GM18502 (cell line): ENCODE results near the gene DOP1A.
A peak's percentile ranks its signal among the peaks of the same experiment; 100 is the strongest.
"Not testable (repeated sequence)": the region's sequence is repeated elsewhere in the genome, so short reads cannot be mapped to it uniquely, and the experiment has no call there.

ENCODE experiments used
- ATAC-seq: cut with Tn5 transposase; IDR thresholded peaks from one replicate; pipeline ENCODE4 v1.9.1; 2021; ENCODE audit warnings: mild to moderate bottlenecking; ENCODE audit not compliant: unreplicated experiment, poor library complexity

DOP1A gene

DNA sequence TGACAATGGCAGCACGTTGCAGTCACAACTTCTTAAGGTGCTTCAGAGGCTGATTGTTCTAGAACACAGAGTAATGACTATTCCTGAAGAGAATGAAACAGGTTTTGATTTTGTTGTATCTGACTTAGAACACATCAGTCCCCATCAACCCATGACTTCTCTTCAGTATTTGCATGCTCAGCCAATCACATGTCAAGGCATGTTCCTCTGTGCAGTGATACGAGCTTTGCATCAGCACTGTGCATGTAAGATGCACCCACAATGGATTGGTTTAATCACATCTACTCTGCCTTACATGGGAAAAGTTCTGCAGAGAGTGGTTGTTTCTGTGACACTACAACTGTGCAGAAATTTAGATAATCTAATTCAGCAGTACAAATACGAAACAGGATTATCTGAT is 71.3 kb downstream of the DOP1A start:
- no peak for ATAC-seq

DNA sequence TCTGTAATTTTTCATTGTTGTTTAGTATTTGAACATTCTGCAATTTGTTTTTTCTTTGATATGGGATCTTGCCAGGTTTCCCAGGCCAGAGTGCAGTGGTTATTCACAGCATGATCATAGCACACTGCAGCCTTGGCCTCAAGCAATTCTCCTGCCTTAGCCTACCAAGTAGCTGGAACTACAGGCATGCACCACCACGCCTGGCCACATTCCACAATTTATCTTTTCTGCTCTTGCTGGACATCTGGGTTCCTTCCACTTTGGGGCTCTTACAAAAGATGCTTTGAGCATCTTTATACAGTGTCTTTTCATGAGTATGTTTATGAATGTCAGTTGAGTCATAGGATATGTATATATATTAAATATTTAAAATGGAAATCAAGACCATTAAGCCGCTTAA is 83.6 kb downstream of the DOP1A start:
- no peak for ATAC-seq

DNA sequence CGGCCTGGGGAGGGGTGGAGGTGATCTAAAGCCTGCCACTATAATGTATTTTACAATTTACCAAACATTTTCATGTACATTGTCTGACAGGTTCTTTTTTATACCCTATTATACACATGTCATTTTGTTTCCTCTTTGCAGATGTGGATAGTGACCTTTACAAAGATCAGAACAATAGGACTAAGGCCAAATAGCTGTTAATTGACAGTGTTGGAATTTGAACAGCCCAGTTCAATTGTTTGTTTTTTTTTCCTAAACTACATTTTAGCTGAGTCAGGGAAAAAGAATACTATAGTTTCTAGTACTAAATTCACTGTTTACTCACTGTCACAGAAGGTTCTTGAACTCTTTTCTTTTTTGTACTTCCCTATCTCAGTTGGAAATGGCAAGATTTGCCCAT is 85.4 kb downstream of the DOP1A start:
- ATAC-seq, result no peak

DNA sequence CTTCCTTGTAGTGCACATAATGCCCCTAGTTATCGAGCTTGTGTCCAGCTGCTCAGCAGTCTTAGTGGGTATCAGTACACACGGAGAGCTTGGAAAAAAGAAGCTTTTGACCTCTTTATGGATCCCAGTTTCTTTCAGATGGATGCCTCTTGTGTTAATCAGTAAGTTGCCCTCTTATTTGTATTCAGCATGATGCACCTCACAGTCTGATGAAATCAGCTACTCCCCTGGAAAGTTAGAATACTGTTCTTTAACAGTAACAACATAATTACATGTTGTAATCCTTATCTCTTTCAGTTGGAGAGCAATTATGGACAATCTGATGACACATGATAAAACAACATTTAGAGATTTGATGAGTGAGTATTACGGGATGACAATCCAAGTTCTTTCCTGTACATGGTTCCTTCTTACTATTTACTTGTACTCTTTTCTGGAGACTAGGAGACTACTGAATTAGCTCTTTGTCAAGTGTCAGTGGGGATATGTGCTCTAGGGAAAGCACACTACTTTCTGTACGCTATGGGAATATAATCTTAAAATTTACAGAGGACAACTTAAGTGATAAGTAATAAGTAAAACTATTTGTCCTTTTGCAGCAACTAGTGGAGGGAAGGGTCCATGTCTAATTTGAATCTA is 86.5 kb downstream of the DOP1A start:
- no peak for ATAC-seq

DNA sequence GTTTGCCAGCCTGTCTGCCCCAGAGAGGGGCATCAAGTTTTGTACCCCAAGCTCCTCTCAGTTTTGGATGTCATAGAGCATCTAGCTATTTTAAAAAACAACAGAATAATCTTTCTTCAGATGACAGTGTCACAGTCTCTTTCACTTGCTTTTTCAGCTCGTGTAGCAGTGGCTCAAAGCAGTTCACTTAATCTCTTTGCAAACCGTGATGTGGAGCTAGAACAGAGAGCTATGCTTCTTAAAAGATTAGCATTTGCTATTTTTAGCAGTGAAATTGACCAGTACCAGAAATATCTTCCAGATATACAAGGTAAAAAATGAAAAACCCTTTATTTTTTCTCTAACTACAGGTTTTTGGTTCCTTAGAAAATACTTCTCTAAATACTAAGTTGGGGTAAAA is 88.3 kb downstream of the DOP1A start:
- no peak for ATAC-seq

DNA sequence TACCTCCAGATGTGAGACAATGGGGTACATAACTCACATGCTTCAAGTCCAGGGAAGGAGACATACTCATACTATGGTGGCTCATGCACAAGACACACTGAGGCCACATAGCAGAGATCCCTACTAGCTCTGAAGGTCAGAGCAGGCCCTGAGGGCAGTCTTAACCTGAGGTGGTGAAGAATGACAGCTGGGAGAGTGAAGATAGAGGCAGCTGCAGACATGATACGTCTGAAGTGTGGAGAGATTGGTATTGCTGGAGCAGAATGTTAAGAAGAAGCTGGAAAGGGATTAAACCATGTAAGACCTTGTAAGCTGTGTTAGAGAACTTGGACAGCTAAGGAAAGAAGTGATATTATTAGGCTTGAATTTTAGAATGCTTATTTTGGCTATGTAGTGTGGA is 92.7 kb downstream of the DOP1A start:
- ATAC-seq, result no peak

DNA sequence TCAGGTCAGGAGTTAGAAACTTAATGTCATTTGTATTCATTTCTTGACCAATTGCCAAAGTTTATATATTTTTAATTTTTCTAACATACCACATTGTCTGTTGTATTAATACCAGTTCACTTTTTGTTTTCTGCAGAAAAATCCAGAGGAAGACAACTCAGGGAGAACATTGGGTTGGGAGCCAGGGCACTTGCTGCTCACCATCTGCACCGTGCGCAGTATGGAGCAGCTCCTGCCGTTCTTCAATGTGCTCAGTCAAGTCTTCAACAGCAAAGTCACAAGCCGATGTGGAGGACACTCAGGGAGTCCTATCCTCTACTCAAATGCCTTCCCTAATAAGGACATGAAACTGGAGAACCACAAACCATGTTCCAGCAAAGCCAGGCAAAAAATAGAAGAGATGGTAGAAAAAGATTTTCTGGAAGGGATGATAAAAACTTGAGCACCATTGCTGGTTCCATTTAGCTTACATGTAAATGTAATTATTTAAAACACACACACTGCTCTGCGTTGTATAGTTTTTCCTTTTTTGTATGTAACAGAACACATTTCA is 100.3 kb downstream of the DOP1A start:
- no peak for ATAC-seq

DNA sequence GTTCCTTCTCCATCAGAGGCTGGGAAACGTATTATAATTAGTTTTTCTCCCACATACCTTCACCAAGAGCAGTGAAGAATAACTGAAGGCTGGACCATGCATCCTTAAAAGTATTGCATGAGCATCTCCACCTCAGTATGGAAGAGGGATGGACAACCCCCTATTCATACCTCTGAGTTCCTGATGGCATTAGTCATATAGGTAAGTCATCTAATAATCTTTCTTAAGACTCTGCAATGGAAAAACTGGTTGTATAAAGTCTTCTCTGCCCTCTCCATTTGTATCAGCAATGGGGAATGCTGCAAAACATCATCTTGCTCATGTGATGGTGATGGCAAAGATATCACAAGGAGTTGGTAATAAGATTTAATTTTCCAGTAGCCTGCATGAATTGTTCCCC is 101.1 kb downstream of the DOP1A start:
- no peak for ATAC-seq

DNA sequence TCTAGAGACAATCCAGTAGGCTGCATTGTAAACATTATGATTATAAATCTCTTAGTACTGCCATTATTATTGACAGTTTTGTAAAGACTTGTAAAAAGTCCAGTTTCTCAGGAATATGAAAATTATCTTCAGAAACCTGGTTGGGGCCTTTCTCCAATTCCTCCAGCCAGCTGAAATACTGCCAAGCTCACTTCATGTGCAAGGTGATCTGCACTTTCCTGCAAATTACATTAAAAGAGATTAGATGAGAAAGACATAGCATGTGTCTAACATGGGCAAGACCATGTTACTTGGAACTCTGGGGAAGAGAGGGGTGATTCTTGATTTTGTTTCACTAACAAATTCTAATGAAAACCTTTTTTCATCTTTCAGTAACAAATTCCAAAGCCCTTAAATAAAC is 101.6 kb downstream of the DOP1A start:
- no peak for ATAC-seq

DNA sequence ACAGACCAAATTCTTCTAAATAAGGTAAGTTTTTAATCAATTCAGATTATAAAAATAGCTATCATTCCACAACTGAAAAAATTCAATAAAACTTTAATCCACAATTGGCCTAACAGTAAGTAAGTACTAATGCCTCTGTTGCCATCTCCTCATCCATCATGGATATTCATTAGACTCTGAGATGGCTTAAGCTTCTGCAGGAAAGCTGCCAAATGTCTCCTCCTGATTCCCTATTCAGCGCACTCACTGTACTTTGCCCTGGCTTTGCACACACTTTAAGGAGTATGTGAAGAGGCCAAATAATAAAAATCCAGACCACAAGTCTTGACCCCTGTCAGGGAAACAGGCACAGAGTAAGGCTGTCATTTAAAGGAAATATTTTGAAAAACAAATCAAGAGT is 102.0 kb downstream of the DOP1A start:
- no peak for ATAC-seq

DNA sequence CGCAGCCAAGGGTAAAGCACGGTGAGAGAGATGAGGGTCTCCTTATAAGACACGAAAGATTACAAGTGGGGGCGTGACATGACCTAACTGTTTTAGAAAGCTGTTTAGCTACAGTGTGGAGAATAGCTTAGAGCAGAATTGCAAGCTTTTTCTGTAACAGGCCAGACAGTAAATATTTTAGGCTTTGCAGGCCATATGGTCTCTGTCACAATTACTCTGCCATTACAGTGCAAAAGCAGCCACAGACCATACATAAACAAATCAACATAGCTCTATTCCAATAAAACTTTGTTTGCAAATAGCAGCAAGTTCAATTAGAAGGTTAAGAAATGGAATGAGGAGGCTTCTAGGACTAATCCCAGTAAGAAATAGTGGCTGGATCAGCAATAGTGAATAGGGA is 108.8 kb downstream of the DOP1A start:
- ATAC-seq, result no peak

DNA sequence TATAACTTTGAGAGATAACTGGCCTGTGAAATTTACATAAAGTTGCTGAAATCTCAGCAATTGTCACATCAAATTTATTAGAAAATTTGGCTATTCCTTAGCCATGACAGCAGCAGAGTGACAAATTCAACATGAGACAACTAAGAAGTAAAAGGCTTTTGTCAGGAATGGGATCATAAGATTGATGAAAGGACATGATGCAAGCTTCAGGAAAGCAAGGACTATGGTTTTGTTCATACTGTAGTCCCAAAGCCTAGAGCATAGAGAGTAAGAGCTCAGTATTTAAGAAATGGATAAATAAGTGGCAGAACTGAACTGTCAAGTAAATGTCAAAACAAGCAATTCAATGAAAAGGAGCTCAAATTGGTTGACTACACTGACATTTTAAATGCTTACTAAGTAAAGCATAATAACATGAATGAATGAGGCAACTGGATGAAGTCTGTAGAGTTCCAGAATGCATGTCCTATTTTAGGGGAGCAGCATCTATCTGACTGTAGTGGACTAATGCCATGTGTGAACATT is 113.0 kb downstream of the DOP1A start:
- ATAC-seq, result no peak

DNA sequence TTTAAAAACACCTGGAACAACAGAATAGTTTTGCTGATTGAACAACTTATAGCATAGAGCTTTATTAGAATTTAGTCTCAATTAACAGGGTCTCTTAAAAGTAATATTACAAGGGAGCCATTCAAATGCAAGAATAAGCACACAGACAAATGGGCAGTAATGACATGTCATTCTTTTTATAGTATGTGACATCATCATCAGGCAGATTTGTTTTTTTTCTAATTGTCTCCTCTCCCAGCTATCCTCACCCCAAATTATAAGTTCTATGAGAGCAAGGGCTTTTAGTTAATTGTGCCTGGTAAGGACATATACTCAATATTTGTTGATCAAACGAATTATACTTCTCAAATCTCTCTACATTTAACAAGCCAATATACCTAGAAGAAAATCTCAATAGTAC is 114.6 kb downstream of the DOP1A start:
- no peak for ATAC-seq

DNA sequence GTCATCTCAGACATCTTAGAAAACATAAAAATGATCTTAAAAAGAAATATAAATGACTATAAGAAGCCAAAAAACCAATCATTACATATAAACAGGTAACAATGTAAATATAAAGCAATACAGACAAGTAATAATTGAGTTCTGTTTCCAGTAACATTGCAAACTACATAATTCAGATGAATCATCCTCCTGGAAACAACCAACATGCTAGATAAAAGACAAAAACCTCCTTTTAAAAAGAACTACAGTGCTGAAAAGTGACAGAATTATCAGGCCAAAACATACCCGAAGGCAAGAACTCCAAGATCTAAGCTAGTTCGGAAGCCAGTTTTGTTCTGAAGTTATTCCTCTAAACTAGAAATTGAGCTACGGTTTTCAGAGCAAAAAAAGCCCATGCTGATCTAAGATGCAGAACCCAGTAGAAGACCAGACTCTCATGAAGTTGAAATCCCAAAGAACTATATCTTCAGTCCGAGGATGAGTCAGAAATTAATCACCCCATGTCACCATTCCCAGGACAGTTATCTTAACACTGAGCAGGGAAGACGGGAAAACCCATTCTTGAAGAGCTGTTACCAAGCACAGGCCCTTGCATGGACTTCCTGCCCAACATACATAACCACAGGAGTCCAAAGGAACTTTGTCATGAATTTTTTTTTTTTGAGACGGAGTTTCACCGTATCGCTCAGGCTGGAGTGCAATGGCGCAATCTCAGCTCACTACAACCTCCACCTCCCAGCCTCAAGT is 115.8 kb downstream of the DOP1A start:
- ATAC-seq, result no peak

DNA sequence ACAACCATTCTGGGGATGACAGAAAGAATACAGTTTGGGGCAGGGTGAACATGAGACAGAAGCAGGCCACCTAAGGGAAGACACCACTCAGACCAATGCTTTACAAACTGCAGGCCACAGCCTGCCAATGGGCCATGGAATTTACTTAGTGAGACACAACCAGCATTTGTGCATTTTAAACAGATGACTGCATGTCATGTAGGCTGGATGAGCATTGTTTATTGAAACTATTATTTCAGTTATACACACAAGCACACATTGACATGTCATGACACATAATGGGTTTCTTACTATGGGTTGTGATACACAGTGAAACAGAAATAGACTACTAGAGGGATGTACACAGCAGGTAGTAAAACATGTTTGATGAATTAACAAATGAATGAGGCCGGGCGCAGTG is 117.6 kb downstream of the DOP1A start:
- ATAC-seq, result no peak

DNA sequence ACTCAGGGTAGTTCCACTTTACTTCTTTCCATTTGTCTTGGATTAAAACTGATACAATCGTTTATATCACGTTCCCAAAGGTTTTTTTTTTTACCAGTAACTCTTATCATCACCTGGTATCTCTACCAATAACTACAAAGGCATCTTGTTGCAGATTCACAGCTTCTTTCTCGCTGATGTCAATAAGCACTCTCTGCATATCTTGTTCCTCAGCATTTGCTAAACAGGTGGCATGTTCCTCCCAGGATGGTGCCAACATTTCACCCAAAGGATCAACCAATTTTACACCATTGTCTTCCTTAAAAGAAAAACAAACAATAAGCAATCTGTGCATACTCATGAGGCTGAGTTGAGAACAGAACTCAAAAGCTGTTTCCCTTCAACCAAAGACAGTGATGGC is 121.0 kb downstream of the DOP1A start:
- no peak for ATAC-seq

DNA sequence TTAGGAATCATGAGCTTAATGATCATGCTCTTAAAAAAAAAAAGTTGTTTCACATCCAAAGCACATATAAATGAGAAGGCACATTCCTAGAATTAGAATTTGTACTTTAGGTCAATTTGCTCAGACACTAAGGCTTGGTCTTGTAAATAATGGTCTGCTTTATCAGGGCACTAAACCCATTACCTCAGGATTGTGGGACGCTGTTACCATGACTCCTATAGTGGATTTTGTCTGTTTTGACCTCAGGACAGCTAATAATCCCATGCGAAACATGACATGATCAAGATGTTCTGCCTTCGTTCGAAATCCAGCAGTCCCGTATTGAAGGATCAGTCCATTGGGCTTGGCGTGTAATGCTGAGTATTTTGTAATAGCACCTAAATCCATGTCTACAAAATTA is 123.2 kb downstream of the DOP1A start:
- ATAC-seq, result no peak

DNA sequence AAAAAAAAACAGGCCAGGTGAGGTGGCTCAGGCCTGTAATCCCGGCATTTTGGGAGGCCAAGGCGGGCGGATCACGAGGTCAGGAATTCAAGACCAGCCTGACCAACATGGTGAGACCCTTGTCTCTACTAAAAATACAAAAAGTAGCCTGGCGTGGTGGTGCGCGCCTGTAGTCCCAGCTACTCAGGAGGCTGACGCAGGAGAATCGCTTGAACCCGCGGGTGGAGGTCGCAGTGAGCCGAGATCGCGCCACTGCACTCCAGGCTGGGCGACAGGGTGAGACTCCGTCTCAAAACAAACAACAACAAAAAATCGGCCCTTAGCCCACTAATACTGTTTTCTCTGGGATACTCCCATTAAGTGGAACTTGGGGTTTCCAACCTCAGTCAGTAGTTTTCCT is 124.5 kb downstream of the DOP1A start:
- not testable (repeated sequence) for ATAC-seq

DNA sequence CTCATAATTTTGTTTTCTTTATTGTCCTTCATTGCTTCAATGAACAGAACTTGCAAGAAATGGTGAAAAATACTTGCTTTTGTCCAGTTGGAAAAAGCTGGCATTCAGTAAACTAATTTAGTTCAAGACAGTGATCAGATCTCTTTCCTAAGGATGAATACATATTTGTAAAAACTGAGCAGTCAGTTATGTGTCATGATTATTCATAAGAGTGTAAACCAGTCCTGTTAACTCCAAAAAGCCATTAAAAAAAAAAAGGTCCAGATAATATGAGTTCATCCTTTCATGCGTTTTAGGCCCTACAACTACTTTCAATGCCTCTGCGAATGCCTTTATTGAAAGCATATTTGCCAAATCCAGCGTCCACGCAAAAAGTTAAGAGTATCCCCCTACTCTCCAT is 125.0 kb downstream of the DOP1A start:
- ATAC-seq, result peak; percentile 1

DNA sequence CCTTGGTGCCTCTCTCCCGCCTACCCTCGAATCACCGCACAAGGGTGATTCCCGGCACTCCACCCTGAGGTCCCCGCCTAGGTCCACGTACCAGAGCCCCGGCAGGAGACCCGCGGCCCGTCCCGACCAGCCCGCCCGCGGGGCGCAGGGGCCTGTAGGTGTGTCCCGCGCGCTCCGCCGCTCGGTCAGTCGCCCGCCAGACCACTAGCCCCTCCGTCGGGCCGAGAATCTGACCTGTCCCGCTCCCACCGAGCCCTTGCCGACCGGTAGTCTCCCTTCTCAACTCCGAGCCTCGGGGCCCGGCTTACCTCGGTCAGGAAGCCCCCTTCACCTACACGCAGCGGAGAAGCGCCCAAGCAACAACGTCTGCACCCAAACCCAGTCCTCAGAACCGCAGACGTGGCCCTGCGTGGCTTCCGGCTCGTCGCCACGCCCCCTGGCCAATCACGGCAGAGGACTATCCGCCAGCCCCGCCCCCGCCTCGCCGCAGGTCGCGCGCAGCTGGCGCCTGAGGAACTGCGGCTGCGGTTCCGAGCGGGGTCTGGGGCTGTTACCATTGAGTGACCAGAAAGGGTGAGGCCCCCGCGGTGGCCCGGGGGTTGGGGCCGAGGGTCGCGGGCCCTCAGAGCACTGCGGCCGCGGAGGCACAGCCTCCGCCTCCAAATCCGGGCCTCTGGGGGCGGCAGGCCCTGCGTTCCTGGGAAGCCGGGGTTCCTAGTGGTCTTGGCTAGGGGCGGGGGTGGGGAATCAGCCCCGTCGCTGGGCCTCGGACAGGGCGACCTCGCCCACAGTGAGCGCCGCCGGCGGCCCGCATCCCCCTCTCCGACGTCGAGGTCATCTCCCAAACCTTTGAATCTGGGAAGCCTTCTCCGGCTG is 125.6 kb downstream of the DOP1A start, which contains the start of the genes PGM3 and RWDD2A:
Gene PGM3 (minus strand): TSS at position 395 of the 876 bp plus-strand sequence. CDS start 2,253 bp downstream, outside the sequence.
Gene RWDD2A (plus strand): TSS at position 487 of the 876 bp plus-strand sequence. CDS start 1,095 bp downstream, outside the sequence.
- ATAC-seq, result peak; percentile 98
